HG03095 (cell line): ENCODE results near the gene SSTR3.

Source experiments
- ATAC-seq: cut with Tn5 transposase; IDR thresholded peaks from one replicate; pipeline ENCODE4 v1.9.1; 2021; ENCODE audit warnings: moderate library complexity; ENCODE audit not compliant: unreplicated experiment

The SSTR3 gene

GRCh38 chr22:37154925-37155712, 57.2 kb downstream of the SSTR3 start:
- ATAC-seq = peak; percentile 30
